Measurements from ENCODE around the gene TOX3. TPM values are rescaled to one million over a fixed set of nuclear protein-coding genes. Genes with fewer than 3 reads are reported as not detected.

Gene TOX3
- total and polyA plus RNA-seq, 2 donors (not counting 3 experiments of a cell fraction or from before 2014, with no cell fraction given) = not detected

DNA sequence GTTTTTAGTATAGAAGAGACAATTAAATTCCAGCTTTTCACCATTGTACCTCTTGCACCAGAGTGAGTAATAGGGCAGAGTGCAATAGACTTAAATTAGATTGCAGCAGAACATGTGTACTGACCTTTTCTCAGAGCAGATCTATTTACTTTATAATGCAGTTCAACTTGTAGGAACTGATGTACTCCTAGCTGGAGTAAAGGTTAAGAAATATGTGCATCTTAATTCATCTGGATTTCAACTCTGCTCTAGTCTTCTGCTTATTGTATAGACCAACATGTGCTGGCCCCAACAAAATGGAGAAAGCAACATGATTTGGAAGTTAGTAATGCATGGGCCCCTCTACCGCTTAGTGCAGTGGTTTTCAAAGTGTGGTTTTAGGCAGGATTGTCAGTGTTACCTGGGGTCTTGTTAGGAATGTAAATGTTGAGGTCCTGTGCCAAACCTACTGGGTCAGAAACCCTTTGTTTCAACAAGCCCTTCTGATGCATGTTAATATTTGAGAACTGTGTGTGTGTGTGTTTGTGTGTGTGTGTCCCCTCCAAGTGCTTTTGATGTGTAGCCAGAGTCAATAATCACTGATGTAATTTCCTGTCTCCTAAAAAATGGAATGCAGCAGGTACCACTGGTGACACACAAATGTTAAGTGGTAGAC lies 138.6 kb downstream of the TOX3 start:
- H3K27ac ChIP-seq (ENCODE audit: insufficient read depth, low read depth, low read length) = no peak overlapping the region
- CTCF ChIA-PET = no interaction called here
- no peaks in the 10 kb centered on the region for H3K27me3 ChIP-seq (ENCODE audit: control insufficient read depth in 2 of 2, insufficient read depth in 2 of 2, low read length in 2 of 2)
- no peak overlapping the region for H3K4me2 ChIP-seq (ENCODE audit: insufficient read depth, low read length)
- H3K79me2 ChIP-seq (ENCODE audit: control insufficient read depth, insufficient read depth, low read length) = no peaks in the 10 kb centered on the region
- H3K9ac ChIP-seq (replicated peaks; ENCODE audit: extremely low read depth, insufficient read depth, low read length) = no peak overlapping the region
- POLR2A ChIA-PET = no interaction called here
- no peaks in the 10 kb centered on the region for H3K4me1 ChIP-seq (ENCODE audit: control insufficient read depth, extremely low read depth, insufficient read depth, low read length)
- no peaks in the 10 kb centered on the region for H3K9me1 ChIP-seq (replicated peaks; ENCODE audit: control insufficient read depth, extremely low read depth, insufficient read depth, low read length)
- no peaks in the 10 kb centered on the region for H4K20me1 ChIP-seq (replicated peaks; ENCODE audit: control insufficient read depth, extremely low read depth, insufficient read depth, low read length)
- no peak overlapping the region for H3K4me3 ChIP-seq (replicated peaks in 1 of 3; ENCODE audit: insufficient read depth in 1 of 3, low read depth in 1 of 3, low read length in 3 of 3)
- no peak overlapping the region for H2AFZ ChIP-seq (ENCODE audit: low read depth, low read length)
- intact Hi-C loops (cut with micrococcal nuclease) = no loop called here
- dilution Hi-C loops (cut with MboI; ENCODE audit: extremely low pct_ligation_motif_present, low sequenced_read_pairs) = no loop called here
- no peaks in the 10 kb centered on the region for H3K36me3 ChIP-seq (ENCODE audit: control insufficient read depth in 2 of 2, extremely low read depth in 1 of 2, insufficient read depth in 2 of 2, low read length in 2 of 2)
- DNase-seq (ENCODE audit: low read depth, low spot score) (no peak), FAIRE-seq (no peak)
- TF ChIP-seq EZH2 (IDR thresholded peaks at IDR 0.05; ENCODE audit: borderline replicate concordance, low read depth, low read length, severe bottlenecking) = no peak
- no peak for TF ChIP-seq POLR2A (IDR thresholded peaks at IDR 0.05; ENCODE audit: low read depth, low read length)
- TF ChIP-seq, protein P1, sequence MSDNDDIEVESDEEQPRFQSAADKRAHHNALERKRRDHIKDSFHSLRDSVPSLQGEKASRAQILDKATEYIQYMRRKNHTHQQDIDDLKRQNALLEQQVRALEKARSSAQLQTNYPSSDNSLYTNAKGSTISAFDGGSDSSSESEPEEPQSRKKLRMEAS (IDR thresholded peaks at IDR 0.05; ENCODE audit: insufficient read depth, insufficient read length) = no peak
- TF ChIP-seq, protein P2, sequence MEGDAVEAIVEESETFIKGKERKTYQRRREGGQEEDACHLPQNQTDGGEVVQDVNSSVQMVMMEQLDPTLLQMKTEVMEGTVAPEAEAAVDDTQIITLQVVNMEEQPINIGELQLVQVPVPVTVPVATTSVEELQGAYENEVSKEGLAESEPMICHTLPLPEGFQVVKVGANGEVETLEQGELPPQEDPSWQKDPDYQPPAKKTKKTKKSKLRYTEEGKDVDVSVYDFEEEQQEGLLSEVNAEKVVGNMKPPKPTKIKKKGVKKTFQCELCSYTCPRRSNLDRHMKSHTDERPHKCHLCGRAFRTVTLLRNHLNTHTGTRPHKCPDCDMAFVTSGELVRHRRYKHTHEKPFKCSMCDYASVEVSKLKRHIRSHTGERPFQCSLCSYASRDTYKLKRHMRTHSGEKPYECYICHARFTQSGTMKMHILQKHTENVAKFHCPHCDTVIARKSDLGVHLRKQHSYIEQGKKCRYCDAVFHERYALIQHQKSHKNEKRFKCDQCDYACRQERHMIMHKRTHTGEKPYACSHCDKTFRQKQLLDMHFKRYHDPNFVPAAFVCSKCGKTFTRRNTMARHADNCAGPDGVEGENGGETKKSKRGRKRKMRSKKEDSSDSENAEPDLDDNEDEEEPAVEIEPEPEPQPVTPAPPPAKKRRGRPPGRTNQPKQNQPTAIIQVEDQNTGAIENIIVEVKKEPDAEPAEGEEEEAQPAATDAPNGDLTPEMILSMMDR (IDR thresholded peaks at IDR 0.05; ENCODE audit: extremely low read depth in 1 of 2, insufficient read depth in 1 of 2, low read depth in 1 of 2, low read length in 2 of 2) = no peak
- no peak for TF ChIP-seq FOS (IDR thresholded peaks at IDR 0.05; ENCODE audit: borderline replicate concordance, insufficient read depth, low read length)
- no peak for TF ChIP-seq GATA2 (IDR thresholded peaks at IDR 0.05; ENCODE audit: insufficient read depth, insufficient read length, low read depth, low read length)
- no peak for TF ChIP-seq POLR2AphosphoS5 (IDR thresholded peaks at IDR 0.05; ENCODE audit: insufficient read depth, low read depth, low read length)
- H3K9me3 ChIP-seq (replicated peaks; ENCODE audit: control insufficient read depth, insufficient read depth, low read length) = peaks cover 2% of the 10 kb centered on the region
- no TSS peak for BruUV-seq (replicated peaks)
